ENCODE results near the gene PNPLA5. TPM values are rescaled to one million over a fixed set of nuclear protein-coding genes. Genes with fewer than 3 reads are reported as not detected.

Gene PNPLA5
- polyA plus RNA-seq, 3 donors, result not detected

DNA sequence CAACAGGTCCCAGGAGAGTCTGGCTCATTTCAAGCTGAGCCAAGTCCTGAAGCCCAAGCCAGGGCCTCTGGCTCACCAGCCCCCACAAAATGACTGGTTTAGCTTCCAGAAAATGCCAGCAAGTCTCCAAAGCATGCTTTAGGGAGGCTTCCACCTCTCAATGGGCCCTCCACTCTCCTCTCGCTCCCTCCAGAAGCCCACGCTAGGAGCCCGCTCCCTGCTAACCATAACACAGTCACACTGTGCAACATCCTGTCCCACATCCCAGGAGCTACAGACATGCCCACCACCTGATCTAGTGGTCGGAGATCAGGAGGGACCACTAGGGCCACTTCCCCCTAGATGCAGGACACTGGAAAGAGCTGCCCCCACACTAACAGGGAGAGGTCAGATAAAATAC is 36.4 kb downstream of the PNPLA5 start:
- TF ChIP-seq, protein P1, sequence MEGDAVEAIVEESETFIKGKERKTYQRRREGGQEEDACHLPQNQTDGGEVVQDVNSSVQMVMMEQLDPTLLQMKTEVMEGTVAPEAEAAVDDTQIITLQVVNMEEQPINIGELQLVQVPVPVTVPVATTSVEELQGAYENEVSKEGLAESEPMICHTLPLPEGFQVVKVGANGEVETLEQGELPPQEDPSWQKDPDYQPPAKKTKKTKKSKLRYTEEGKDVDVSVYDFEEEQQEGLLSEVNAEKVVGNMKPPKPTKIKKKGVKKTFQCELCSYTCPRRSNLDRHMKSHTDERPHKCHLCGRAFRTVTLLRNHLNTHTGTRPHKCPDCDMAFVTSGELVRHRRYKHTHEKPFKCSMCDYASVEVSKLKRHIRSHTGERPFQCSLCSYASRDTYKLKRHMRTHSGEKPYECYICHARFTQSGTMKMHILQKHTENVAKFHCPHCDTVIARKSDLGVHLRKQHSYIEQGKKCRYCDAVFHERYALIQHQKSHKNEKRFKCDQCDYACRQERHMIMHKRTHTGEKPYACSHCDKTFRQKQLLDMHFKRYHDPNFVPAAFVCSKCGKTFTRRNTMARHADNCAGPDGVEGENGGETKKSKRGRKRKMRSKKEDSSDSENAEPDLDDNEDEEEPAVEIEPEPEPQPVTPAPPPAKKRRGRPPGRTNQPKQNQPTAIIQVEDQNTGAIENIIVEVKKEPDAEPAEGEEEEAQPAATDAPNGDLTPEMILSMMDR (IDR thresholded peaks at IDR 0.05), result no peak
- WGBS (ENCODE audit: insufficient coverage), result 90% methylated on average over 3 of the region's 4 CpGs
- peaks cover 7 to 14% (median 8%) of the 10 kb centered on the region in 3 donors for H3K27me3 Mint-ChIP-seq (ENCODE audit: low read depth in 3 of 3)

DNA sequence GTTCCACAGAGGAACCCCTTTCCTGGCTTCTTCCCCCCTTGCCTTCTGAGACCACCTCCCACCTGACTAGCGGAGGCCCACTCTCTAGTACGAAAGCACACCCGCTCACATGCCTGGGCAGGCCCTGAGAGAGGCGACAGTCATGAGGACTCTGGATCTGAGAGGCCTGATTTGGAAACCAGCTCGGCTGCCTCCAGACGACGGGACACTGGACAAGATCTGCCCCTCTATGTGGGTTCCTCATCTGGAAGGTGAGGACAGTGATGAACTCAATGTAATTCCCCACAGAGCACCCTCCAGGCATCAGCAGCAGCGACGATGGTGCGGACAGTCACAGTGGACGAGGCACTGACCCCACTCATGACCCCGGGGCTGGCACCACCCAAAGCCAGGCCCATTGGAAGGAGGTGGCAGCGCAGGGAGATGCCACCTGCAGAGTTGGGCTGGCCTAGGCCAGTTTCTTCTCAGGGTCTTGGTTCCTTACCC is 37.0 kb downstream of the PNPLA5 start:
- no peak overlapping the region for H3K27ac ChIP-seq (ENCODE audit: low read depth in 1 of 2, low read length in 2 of 2)
- intact Hi-C loops (cut with micrococcal nuclease), result no loop called here
- H3K4me1 ChIP-seq (ENCODE audit: control insufficient read depth in 1 of 2, insufficient read depth in 2 of 2, low read length in 2 of 2), result peaks cover 0 to 14% of the 10 kb centered on the region in 2 donors
- no peaks in the 10 kb centered on the region for H4K20me1 ChIP-seq (ENCODE audit: insufficient read depth, low read length)
- DNase-seq, result no peak
- no peaks in the 10 kb centered on the region for H3K9me3 ChIP-seq (replicated peaks in 1 of 2; ENCODE audit: control insufficient read depth in 1 of 2, insufficient read depth in 1 of 2, low read length in 2 of 2)
- H3K4me1 Mint-ChIP-seq, result peaks cover 7% of the 10 kb centered on the region
- peaks cover 4 to 10% (median 7%) of the 10 kb centered on the region in 3 donors for H3K27me3 Mint-ChIP-seq (ENCODE audit: low read depth in 3 of 3)
- no peak overlapping the region for H3K4me3 Mint-ChIP-seq
- WGBS (ENCODE audit: insufficient coverage), result 98% methylated on average over 10 of the region's 13 CpGs
- H3K4me3 ChIP-seq (replicated peaks in 1 of 3; ENCODE audit: low read depth in 2 of 3, low read length in 3 of 3), result no peak overlapping the region
- no peak overlapping the region for H3K9ac ChIP-seq (ENCODE audit: insufficient read depth, low read length, poor library complexity, severe bottlenecking)
- H3K79me2 ChIP-seq (ENCODE audit: insufficient read depth, low read length), result no peaks in the 10 kb centered on the region
- no peak overlapping the region for H3K27ac Mint-ChIP-seq
- H3K4me2 ChIP-seq (replicated peaks; ENCODE audit: extremely low read depth, low read length, poor library complexity, severe bottlenecking), result no peak overlapping the region
- no peak overlapping the region for H2AFZ ChIP-seq (ENCODE audit: insufficient read depth, low read depth, low read length, poor library complexity, severe bottlenecking)
- TF ChIP-seq, protein P1 (IDR thresholded peaks at IDR 0.05), result no peak
- peaks cover 0 to 7% (median 4%) of the 10 kb centered on the region in 7 donors for H3K9me3 Mint-ChIP-seq
- H3K27me3 ChIP-seq (ENCODE audit: control insufficient read depth in 2 of 2, insufficient read depth in 2 of 2, low read length in 2 of 2), result no peaks in the 10 kb centered on the region
- no peaks in the 10 kb centered on the region for H3K36me3 Mint-ChIP-seq
- H3K36me3 ChIP-seq (replicated peaks in 1 of 2; ENCODE audit: control insufficient read depth in 1 of 2, insufficient read depth in 2 of 2, low read length in 2 of 2), result no peaks in the 10 kb centered on the region

More for the DNA sequence above, 36.4 kb downstream of the PNPLA5 start:
- Histone ChIP-seq H3K36me3 (replicated peaks in 1 of 2; ENCODE audit: control insufficient read depth in 1 of 2, insufficient read depth in 2 of 2, low read length in 2 of 2) (no peaks in the 10 kb centered on the region), H3K4me2 (replicated peaks; ENCODE audit: extremely low read depth, low read length, poor library complexity, severe bottlenecking) (no peak overlapping the region), H3K4me3 (replicated peaks in 1 of 3; ENCODE audit: low read depth in 2 of 3, low read length in 3 of 3) (no peak overlapping the region), H3K27me3 (ENCODE audit: control insufficient read depth in 2 of 2, insufficient read depth in 2 of 2, low read length in 2 of 2) (peaks cover 0 to 1% of the 10 kb centered on the region in 2 donors), H3K4me1 (ENCODE audit: control insufficient read depth in 1 of 2, insufficient read depth in 2 of 2, low read length in 2 of 2) (peaks cover 0 to 14% of the 10 kb centered on the region in 2 donors), H3K79me2 (ENCODE audit: insufficient read depth, low read length) (no peaks in the 10 kb centered on the region), H3K9me3 (replicated peaks in 1 of 2; ENCODE audit: control insufficient read depth in 1 of 2, insufficient read depth in 1 of 2, low read length in 2 of 2) (no peaks in the 10 kb centered on the region), H2AFZ (ENCODE audit: insufficient read depth, low read depth, low read length, poor library complexity, severe bottlenecking) (no peak overlapping the region), H3K9ac (ENCODE audit: insufficient read depth, low read length, poor library complexity, severe bottlenecking) (no peak overlapping the region), H4K20me1 (ENCODE audit: insufficient read depth, low read length) (no peaks in the 10 kb centered on the region), H3K27ac (ENCODE audit: low read depth in 1 of 2, low read length in 2 of 2) (no peak overlapping the region)
- no peak for DNase-seq
- H3K9me3 Mint-ChIP-seq, result peaks cover 0 to 7% (median 4%) of the 10 kb centered on the region in 7 donors
- H3K36me3 Mint-ChIP-seq, result no peaks in the 10 kb centered on the region
- no peak overlapping the region for H3K27ac Mint-ChIP-seq
- H3K4me3 Mint-ChIP-seq, result no peak overlapping the region
- intact Hi-C loops (cut with micrococcal nuclease), result no loop called here
- H3K4me1 Mint-ChIP-seq, result peaks cover 7% of the 10 kb centered on the region

All from CD14-positive monocyte (primary cell).